K562 (cell line): ENCODE measurements around the gene SAMD3. TPM values are rescaled to one million over a fixed set of nuclear protein-coding genes. Genes with fewer than 3 reads are reported as not detected.

ENCODE experiments used
- ATAC-seq: fragments of 200-7000 bp; cut with Tn5 transposase; 3 replicates; pipeline ENCODE4 v1.9.1; 2020; ENCODE audit warnings: moderate library complexity
- BruUV-seq: library from RNA; stranded (reverse); fragments of 400-500 nt; replicated peaks from 2 replicates; lab custom pipeline; 2021; lab: Mats Ljungman, UMichigan
- CTCF ChIA-PET: fragments of 300-600 bp; formaldehyde crosslinking; extraction: SDS; loops from one replicate; lab custom pipeline; 2021; ENCODE audit warnings: low intra/inter-chr PET ratio; lab: Yijun Ruan, JAX
- POLR2A ChIA-PET: fragments of 300-600, 350-650 bp; sonication (Branson Sonifier 250); formaldehyde crosslinking; extraction: SDS; loops from one replicate; lab custom pipeline; 2021; ENCODE audit warnings: antibody characterized with exemption, inconsistent platforms; lab: Yijun Ruan, JAX
- DNase-seq, 4 experiments: peaks; one replicate each; pipeline versions ENCODE4 v3.0.0 to v3.0.0-alpha.2; 2011 to 2018; ENCODE audit warnings: low spot score in 3 of 4, mixed read lengths in 3 of 4; ENCODE audit errors: extremely low read depth in 1 of 4
- FAIRE-seq: peaks from 2 replicates; lab custom pipeline; 2011; peaks lifted over from hg19 to GRCh38; lab: Jason Lieb, UNC
- H2AFZ ChIP-seq: 2 replicates; pipeline ENCODE4 v1.6.0; 2011; ENCODE audit warnings: low read depth, low read length, control low read depth, inconsistent platforms
- H3K27ac ChIP-seq: fragments of 200-600 bp; 3 replicates; pipeline ENCODE4 v1.8.0; 2011; ENCODE audit warnings: low read depth, mild to moderate bottlenecking, control low read depth, inconsistent platforms, low read length, moderate library complexity, mixed read lengths; ENCODE audit errors: extremely low read depth
- H3K27me3 ChIP-seq, 2 experiments: fragments of 300-600 bp in 1 of 2; 2 replicates in 1 of 2; 3 replicates in 1 of 2; pipeline versions ENCODE4 v1.6.0 to v1.8.0; 2011; ENCODE audit warnings: inconsistent platforms in 2 of 2, low read length in 2 of 2, mild to moderate bottlenecking in 1 of 2, mixed read lengths in 1 of 2, moderate library complexity in 1 of 2; ENCODE audit not compliant: control insufficient read depth in 2 of 2, insufficient read depth in 2 of 2
- H3K36me3 ChIP-seq: fragments of 300-600 bp; 3 replicates; pipeline ENCODE4 v1.8.0; 2011; ENCODE audit warnings: mild to moderate bottlenecking, low read length, inconsistent platforms; ENCODE audit not compliant: control insufficient read depth, insufficient read depth
- H3K4me1 ChIP-seq, 2 experiments: fragments of 200-600 bp in 1 of 2; replicated peaks in 1 of 2; 2 replicates in 1 of 2; 3 replicates in 1 of 2; pipeline versions ENCODE4 v1.5.1 to v1.8.0; 2011; ENCODE audit warnings: inconsistent platforms in 2 of 2, low read length in 2 of 2, mild to moderate bottlenecking in 1 of 2, mixed read lengths in 1 of 2, moderate library complexity in 1 of 2; ENCODE audit not compliant: control insufficient read depth in 2 of 2, insufficient read depth in 2 of 2
- H3K4me2 ChIP-seq: 2 replicates; pipeline ENCODE4 v1.6.1; 2011; ENCODE audit warnings: low read length, control low read depth, inconsistent platforms, mixed read lengths; ENCODE audit not compliant: insufficient read depth
- H3K4me3 ChIP-seq: fragments of 200-600 bp; sonication (generic), shearing (Covaris generic); 2 replicates; pipeline ENCODE4 v1.5.1; 2016; ENCODE audit warnings: control low read depth, inconsistent platforms
- H3K79me2 ChIP-seq: fragments of 200-600 bp; 3 replicates; pipeline ENCODE4 v1.8.0; 2011; ENCODE audit warnings: low read length, inconsistent platforms; ENCODE audit not compliant: control insufficient read depth, insufficient read depth
- H3K9ac ChIP-seq, 2 experiments: 2 replicates each; pipeline versions ENCODE4 v1.6.0 to v1.6.1; 2011; ENCODE audit warnings: low read depth in 2 of 2, low read length in 2 of 2, control low read depth in 1 of 2, inconsistent platforms in 1 of 2, mild to moderate bottlenecking in 1 of 2, mixed read lengths in 1 of 2; ENCODE audit not compliant: insufficient read depth in 1 of 2
- H3K9me1 ChIP-seq: one replicate; pipeline ENCODE4 v1.6.0; 2011; ENCODE audit warnings: inconsistent platforms, mild to moderate bottlenecking, low read length, moderate library complexity; ENCODE audit not compliant: control insufficient read depth, insufficient read depth
- H3K9me3 ChIP-seq: replicated peaks from 2 replicates; pipeline ENCODE4 v1.5.1; 2011; ENCODE audit warnings: low read depth, low read length, inconsistent platforms; ENCODE audit not compliant: control insufficient read depth, insufficient read depth
- H4K20me1 ChIP-seq: replicated peaks from 2 replicates; pipeline ENCODE4 v1.6.1; 2011; ENCODE audit warnings: low read length, inconsistent platforms, mixed read lengths; ENCODE audit not compliant: control insufficient read depth, insufficient read depth
- GTF2F1 ChIP-seq: IDR thresholded peaks from 2 replicates; pipeline ENCODE4 v1.6.1; 2011; ENCODE audit warnings: low read depth, low read length, improper control_type of control experiment
- MNT ChIP-seq, 2 experiments: fragments of 450-650 bp; conservative IDR thresholded peaks; 2 replicates each; pipeline ENCODE4 v1.6.1; 2017; ENCODE audit warnings: mild to moderate bottlenecking in 2 of 2, moderate library complexity in 2 of 2
- NCOA4 ChIP-seq: fragments of 450-650 bp; IDR thresholded peaks from 2 replicates; pipeline ENCODE4 v1.6.1; 2018; ENCODE audit warnings: mild to moderate bottlenecking; ENCODE audit not compliant: partially characterized antibody
- NFATC3 ChIP-seq: fragments of 450-650 bp; IDR thresholded peaks from 2 replicates; pipeline ENCODE4 v1.6.1; 2017; ENCODE audit warnings: mild to moderate bottlenecking
- RFX1 ChIP-seq: fragments of 450-650 bp; IDR thresholded peaks from 2 replicates; pipeline ENCODE4 v1.6.1; 2016; ENCODE audit warnings: mild to moderate bottlenecking, moderate library complexity
- WGBS: fragments of 100-300 bp; shearing (Covaris generic); methylation state at CpG from one replicate; pipeline ENCODE4 v1.1.6; 2016; ENCODE audit warnings: low coverage, mixed read lengths; ENCODE audit not compliant: insufficient coverage; ENCODE audit errors: missing lambda C conversion rate; 5-methylcytosine and 5-hydroxymethylcytosine counted together
- in situ Hi-C: fragments of 300-500 bp; cut with MboI; formaldehyde crosslinking; loops from 4 replicates; pipeline ENCODE4 v1.15.0; 2018; ENCODE audit warnings: inconsistent platforms, mixed read lengths
- intact Hi-C: fragments of 100-400 bp; cut with micrococcal nuclease; formaldehyde crosslinking; loops from 2 replicates; pipeline ENCODE4 v1.14.2; 2022
- polyA plus RNA-seq, 8 experiments: library from polyadenylated mRNA; depleted of rRNA in 4 of 8; stranded (reverse) in 5 of 8; unstranded in 3 of 8; fragments of >200 nt; fragmentation: Nextera tagmentation in 2 of 8; fragmentation: Illumina TruSeq in 1 of 8; extraction: Ambion mirVana in 2 of 8; extraction: Trizol in 1 of 8; gene quantifications; 2 replicates each; pipeline versions ENCODE4 v1.2.1 to v1.2.3, GENCODE V29; 2011 to 2014; ENCODE audit warnings: inconsistent platforms in 1 of 8, missing spikeins in 1 of 8
- total RNA-seq, 7 experiments: library from RNA; depleted of rRNA in 6 of 7; stranded (reverse); fragments of >200 nt in 6 of 7; fragmentation: Illumina TruSeq in 2 of 7; extraction: Trizol in 2 of 7; gene quantifications; 2 replicates each; pipeline versions ENCODE4 v1.2.1 to v1.2.3, GENCODE V29; 2011 to 2021; ENCODE audit warnings: low replicate concordance in 1 of 7

Gene SAMD3
- total and polyA plus RNA-seq, 9 of the 15 experiments (the other 6 are each of a cell fraction or from before 2014, with no cell fraction given), result 0.03 to 0.21 (median 0.18) TPM; not detected in 5

GRCh38 chr6:130148181-130148580 is 74.6 kb downstream of the SAMD3 start (continued):
- no peak for TF ChIP-seq NCOA4

- CTCF ChIA-PET, result no interaction called here
- BruUV-seq, result no TSS peak
- H3K9me3 ChIP-seq, result no peaks in the 10 kb centered on the region
These were observed 75.6 kb downstream of the SAMD3 start for GRCh38 chr6:130147111-130147510.

More at GRCh38 chr6:130147111-130147510, 75.6 kb downstream of the SAMD3 start:
- FAIRE-seq, result no peak
- no peak overlapping the region for H3K4me2 ChIP-seq
- no peaks in the 10 kb centered on the region for H4K20me1 ChIP-seq
- H3K27ac ChIP-seq, result no peak overlapping the region
- POLR2A ChIA-PET, result no interaction called here
- no peaks in the 10 kb centered on the region for H3K79me2 ChIP-seq
- no peak for TF ChIP-seq GTF2F1
- 0 out of 2 replicates have a peak, but pooled peaks have one; percentile 13 for TF ChIP-seq RFX1
- no peak for TF ChIP-seq MNT (conservative IDR thresholded peaks at IDR 0.05)
- no peak for TF ChIP-seq NFATC3
- 8% methylated on average over 3 of the region's 3 CpGs for WGBS
- in situ Hi-C loops (no loop called here), intact Hi-C loops (no loop called here)
- no peak overlapping the region for H3K4me3 ChIP-seq
- DNase-seq, result no peak
- H3K9ac ChIP-seq, result no peak overlapping the region
- no peak overlapping the region for H2AFZ ChIP-seq
- ATAC-seq, result no peak
- H3K9me1 ChIP-seq, result no peaks in the 10 kb centered on the region
- no peaks in the 10 kb centered on the region for H3K36me3 ChIP-seq
- H3K27me3 ChIP-seq, result no peaks in the 10 kb centered on the region; a peak in 1 of 5 replicates
- no peaks in the 10 kb centered on the region; a peak in 1 of 5 replicates for H3K4me1 ChIP-seq
